Measurements from ENCODE around the gene TALDO1.
A peak's percentile ranks its signal among the peaks of the same experiment; 100 is the strongest.

Gene TALDO1

DNA sequence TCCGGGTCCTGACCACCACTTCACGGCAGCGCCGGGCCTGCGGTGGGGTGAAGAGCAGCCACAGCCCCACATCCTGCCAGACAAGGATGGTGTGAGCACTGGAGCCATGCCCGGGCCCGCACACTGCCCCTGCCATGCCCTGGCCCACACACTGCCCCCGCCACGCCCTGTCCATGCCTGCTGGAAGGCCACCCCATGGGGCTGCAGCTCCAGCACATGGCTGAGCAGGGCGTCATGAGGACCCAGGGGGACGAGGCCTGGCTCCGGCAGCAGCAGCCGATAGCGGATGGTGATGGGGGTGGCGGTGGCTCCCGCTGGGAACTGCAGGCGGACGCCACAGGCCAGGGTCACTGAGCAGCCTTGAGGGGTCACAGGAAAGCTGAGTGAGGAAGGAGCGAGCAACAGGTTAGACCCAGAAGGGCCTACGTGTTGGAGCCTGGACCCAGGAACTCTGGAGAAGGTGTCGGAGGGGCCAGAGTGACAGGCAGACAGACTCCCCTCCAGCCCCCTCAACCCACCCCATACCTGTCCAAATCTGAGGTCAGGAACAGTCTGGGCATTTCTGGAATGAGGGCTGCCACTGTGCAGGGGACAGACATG is 54.9 kb downstream of the TALDO1 start:
- no peak for DNase-seq

DNA sequence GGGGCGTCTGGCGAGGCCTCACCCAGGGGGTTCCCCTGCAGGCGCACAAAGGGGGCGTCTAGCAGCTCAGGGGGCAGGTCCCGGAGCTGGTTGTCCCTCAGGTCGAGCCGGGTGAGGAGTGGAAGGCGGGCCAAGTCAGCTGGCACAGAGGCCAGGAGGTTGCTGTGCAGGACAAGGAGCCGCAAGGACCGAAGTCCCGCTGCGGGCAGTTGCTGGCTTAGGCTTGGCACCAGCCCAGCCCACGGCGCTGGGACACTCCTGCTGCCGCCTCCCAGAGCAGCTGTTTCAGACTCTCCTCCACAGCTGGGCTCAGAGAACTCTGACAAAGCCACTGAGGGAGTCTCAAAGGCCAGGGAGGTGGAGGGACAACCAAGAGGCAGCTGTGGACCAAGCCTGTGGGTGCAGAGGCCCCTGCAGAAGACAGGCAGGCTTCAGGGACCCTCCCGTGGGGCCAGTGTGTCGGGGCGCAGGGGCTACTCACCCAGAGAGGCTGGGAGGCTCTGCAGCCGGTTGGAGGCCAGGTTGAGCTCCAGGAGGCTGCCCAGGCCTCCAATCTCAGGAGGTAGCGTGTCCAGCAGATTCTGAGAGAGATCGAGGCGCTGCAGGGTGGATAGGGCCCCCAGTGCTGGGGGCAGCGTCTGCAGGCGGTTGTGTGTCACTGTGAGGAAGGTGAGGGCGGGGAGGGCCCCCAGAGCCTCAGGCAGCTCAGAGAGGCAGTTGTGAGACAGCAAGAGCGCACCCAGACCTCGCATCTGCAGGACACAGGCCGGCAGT is 55.6 kb downstream of the TALDO1 start:
- no peak for DNase-seq

DNA sequence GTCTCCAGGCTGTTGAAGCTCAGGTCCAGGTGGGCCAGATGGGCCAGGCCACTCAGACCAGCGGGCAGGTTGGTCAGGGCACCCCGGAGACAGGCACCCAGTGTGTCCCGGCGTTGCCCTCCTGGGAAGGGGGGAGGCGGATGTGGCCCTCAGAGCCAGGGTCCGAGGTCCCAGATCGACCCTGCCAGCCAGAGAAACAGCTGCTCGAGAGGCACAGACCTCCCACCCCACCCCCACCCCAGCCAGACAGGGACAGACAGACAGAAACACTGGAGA is 56.1 kb downstream of the TALDO1 start:
- no peak for DNase-seq

DNA sequence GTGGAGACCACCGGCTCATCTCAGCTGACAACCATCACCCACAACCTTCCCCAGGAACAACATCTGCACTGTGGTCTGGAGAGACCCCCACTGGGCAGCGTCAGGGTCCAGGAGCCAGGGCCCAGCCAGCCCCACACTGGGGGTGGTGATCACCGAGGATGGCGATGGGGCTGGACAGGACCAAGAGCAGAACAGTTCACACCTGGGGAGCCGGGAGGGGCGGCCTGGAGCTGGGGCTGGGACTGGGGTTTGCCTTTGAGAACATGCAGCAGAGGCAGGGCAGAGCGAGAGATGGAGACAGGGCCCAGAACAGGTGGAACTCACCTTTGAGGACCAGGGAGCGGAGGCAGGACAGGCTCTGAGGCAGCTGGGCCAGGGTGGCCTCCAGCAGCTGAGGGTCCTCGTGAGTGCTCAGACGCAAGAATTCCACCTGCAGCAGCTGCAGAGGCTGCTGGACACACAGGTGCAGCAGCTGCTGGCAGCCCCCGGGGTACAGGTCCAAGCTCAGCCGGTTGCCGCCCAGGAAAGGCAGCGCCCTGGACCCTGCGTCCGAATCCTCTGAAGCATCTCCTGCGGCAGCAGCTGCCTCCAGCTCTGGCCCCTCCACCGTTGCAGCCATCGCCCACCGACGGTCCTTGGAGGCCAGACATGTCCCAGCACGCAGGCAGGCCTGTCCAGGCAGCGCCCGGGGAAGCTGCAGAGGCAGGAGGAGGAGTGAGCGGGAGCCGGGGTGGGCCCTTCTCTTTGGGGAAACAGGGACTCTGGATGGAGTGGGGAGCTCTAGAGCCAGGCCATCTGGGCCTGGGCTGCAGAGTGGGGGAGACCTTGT is 56.7 kb downstream of the TALDO1 start:
- no peak for DNase-seq

- no peak for DNase-seq
Measured at GRCh38 chr11:804599-804964, 57.3 kb downstream of the TALDO1 start.

DNA sequence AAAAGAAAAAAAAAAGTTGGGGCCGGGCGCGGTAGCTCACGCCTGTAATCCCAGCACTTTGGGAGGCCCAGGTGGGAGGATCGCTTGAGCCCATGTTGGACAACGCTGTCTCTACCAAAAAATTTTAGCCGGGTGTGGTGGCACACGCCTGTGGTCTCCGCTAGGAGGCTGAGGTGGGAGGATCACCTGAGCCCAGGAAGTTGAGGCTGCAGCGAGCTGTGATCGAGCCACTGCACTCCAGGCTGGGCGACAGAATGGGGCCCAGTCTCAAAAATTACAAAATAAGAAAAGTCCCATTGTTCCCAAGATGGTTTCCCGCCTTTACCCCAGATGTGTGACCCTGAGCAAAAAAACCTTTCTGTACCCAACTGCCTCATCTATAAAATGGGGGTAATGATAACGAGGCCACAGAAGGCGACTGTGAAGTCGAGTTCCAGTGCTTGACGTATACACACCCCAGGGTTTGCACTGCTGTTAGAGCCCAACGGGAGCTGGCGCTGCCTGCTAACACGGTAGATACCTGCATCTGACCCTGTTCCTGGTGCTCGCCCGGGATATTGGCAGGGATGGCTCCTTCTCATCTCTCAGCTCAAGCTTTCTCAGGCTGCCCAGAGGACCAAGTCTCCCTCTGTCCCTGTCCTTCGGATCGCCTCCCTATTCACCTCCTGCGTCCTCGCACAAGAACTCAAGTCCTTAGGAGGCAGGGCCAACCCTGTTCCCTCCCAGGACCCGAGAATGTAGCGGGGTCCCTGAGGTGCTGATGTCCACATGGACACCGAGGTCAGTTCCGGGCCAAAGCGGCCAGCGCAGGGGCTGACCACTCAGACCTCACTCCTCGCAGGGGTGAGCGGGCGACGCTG is 61.4 kb downstream of the TALDO1 start:
- no peak for DNase-seq

- peak; percentile 97 for DNase-seq
Measured at GRCh38 chr11:809287-810039, 62.2 kb downstream of the TALDO1 start, which contains the start of gene RPLP2. RPLP2 (plus strand) TSS chr11:809967; CDS start chr11:810235, 268 bp downstream.

DNA sequence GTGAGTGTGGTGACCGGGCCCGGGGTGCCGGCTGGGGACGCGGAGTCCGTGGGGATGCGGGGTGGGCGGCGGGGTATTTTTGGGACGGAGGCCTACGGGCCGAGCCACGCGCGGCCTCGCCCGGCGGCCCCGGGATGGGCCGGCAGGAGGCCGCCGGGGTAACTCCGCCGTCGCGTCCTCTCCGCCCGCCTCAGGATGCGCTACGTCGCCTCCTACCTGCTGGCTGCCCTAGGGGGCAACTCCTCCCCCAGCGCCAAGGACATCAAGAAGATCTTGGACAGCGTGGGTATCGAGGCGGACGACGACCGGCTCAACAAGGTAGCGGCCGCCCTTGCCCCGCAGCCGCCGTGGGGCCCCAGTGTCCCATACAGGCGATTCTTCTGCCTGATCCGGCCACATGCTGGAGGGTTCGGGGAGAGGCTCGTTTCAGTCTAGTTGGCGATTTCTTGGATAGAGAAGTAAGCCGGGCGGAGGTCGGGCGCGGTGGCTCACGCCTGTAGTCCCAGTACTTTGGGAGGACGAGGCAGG is 62.8 kb downstream of the TALDO1 start:
- DNase-seq: no peak

GRCh38 chr11:811446-812245 is 64.4 kb downstream of the TALDO1 start:
- DNase-seq: no peak

DNA sequence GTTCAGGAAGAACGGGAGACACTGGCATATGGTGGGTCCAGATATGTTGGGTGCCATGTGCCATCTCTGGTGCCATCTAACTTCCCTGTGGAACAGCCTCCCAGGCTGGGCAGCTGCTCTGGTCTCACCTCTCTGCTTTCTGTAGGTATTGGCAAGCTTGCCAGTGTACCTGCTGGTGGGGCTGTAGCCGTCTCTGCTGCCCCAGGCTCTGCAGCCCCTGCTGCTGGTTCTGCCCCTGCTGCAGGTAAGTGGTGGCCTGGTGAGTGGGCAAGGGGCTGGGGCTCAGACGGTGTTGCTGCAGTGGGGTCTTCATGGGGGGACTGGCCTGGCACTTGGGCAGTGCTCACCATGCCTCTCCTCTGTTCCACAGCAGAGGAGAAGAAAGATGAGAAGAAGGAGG is 65.1 kb downstream of the TALDO1 start:
- DNase-seq: no peak

DNA sequence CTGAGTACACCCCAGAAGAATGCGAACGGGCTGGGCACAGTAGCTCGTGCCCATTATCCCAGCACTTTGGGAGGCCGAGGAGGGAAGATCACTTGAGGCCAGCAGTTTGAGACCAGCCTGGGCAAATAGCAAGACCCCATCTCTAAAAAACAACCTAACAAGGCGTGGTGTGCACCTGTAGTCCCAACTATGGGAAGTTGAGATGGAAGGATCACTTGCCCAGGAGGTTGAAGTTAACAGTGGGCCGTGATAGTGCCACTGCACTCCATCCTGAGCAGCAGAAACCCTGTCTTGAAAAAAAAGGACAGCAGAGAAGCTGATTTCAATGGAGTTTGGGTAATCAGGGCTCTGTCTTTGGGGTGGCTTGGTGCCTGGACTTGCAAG is 65.8 kb downstream of the TALDO1 start:
- no peak for DNase-seq

- DNase-seq: no peak
Measured at GRCh38 chr11:813456-814096, 66.3 kb downstream of the TALDO1 start.
